ENCODE results near the gene GALNT18.

GALNT18 gene

GRCh38 chr11:11641581-11641980 lies 19.8 kb upstream of the GALNT18 start:
- no peaks in the 10 kb centered on the region for H3K9me3 Mint-ChIP-seq
- H3K4me3 Mint-ChIP-seq, result no peak overlapping the region
- H3K4me1 Mint-ChIP-seq (ENCODE audit: low read depth), result no peaks in the 10 kb centered on the region
- no peak for DNase-seq (ENCODE audit: low spot score)
- no peak overlapping the region for H3K27ac Mint-ChIP-seq
- H3K36me3 Mint-ChIP-seq (ENCODE audit: low read depth), result no peaks in the 10 kb centered on the region
- peaks cover 36% of the 10 kb centered on the region for H3K27me3 Mint-ChIP-seq (ENCODE audit: low read depth)

GRCh38 chr11:11640996-11641395 lies 19.2 kb upstream of the GALNT18 start:
- Mint-ChIP-seq H3K27ac (no peak overlapping the region), H3K36me3 (ENCODE audit: low read depth) (no peaks in the 10 kb centered on the region), H3K4me1 (ENCODE audit: low read depth) (no peaks in the 10 kb centered on the region), H3K27me3 (ENCODE audit: low read depth) (peaks cover 32% of the 10 kb centered on the region), H3K4me3 (no peak overlapping the region), H3K9me3 (no peaks in the 10 kb centered on the region)
- no peak for DNase-seq (ENCODE audit: low spot score)

- Mint-ChIP-seq H3K36me3 (ENCODE audit: low read depth) (no peaks in the 10 kb centered on the region), H3K27me3 (ENCODE audit: low read depth) (peaks cover 29% of the 10 kb centered on the region), H3K4me3 (no peak overlapping the region), H3K27ac (no peak overlapping the region), H3K4me1 (ENCODE audit: low read depth) (no peaks in the 10 kb centered on the region), H3K9me3 (no peaks in the 10 kb centered on the region)
- DNase-seq (ENCODE audit: low spot score), result no peak
Observed at GRCh38 chr11:11640152-11640551, 18.3 kb upstream of the GALNT18 start.

- H3K27ac Mint-ChIP-seq, result no peak overlapping the region
- H3K4me1 Mint-ChIP-seq (ENCODE audit: low read depth), result no peaks in the 10 kb centered on the region
- no peak for DNase-seq (ENCODE audit: low spot score)
- no peaks in the 10 kb centered on the region for H3K9me3 Mint-ChIP-seq
- peaks cover 17% of the 10 kb centered on the region for H3K27me3 Mint-ChIP-seq (ENCODE audit: low read depth)
- no peaks in the 10 kb centered on the region for H3K36me3 Mint-ChIP-seq (ENCODE audit: low read depth)
- no peak overlapping the region for H3K4me3 Mint-ChIP-seq
Observed at GRCh38 chr11:11636671-11637070, 14.9 kb upstream of the GALNT18 start.

- Mint-ChIP-seq H3K27ac (no peak overlapping the region), H3K4me1 (ENCODE audit: low read depth) (no peaks in the 10 kb centered on the region), H3K27me3 (ENCODE audit: low read depth) (peaks cover 16% of the 10 kb centered on the region), H3K9me3 (no peaks in the 10 kb centered on the region), H3K4me3 (no peak overlapping the region), H3K36me3 (ENCODE audit: low read depth) (no peaks in the 10 kb centered on the region)
- DNase-seq (ENCODE audit: low spot score), result no peak
Observed at GRCh38 chr11:11635443-11635842, 13.6 kb upstream of the GALNT18 start.

GRCh38 chr11:11629368-11629767 lies 7.6 kb upstream of the GALNT18 start:
- Mint-ChIP-seq H3K4me3 (no peak overlapping the region), H3K27me3 (ENCODE audit: low read depth) (peaks cover 40% of the 10 kb centered on the region), H3K4me1 (ENCODE audit: low read depth) (no peaks in the 10 kb centered on the region)

GRCh38 chr11:11628651-11629050 lies 6.8 kb upstream of the GALNT18 start:
- H3K36me3 Mint-ChIP-seq (ENCODE audit: low read depth), result no peaks in the 10 kb centered on the region
- no peak overlapping the region for H3K4me3 Mint-ChIP-seq
- peaks cover 47% of the 10 kb centered on the region for H3K27me3 Mint-ChIP-seq (ENCODE audit: low read depth)
- no peaks in the 10 kb centered on the region for H3K4me1 Mint-ChIP-seq (ENCODE audit: low read depth)
- H3K27ac Mint-ChIP-seq, result no peak overlapping the region
- H3K9me3 Mint-ChIP-seq, result no peaks in the 10 kb centered on the region
- no peak for DNase-seq (ENCODE audit: low spot score)

More at GRCh38 chr11:11629368-11629767, 7.6 kb upstream of the GALNT18 start:
- Mint-ChIP-seq H3K36me3 (ENCODE audit: low read depth) (no peaks in the 10 kb centered on the region), H3K9me3 (no peaks in the 10 kb centered on the region), H3K27ac (no peak overlapping the region)
- no peak for DNase-seq (ENCODE audit: low spot score)

- Mint-ChIP-seq H3K27ac (no peak overlapping the region), H3K4me1 (ENCODE audit: low read depth) (peaks cover 2% of the 10 kb centered on the region), H3K36me3 (ENCODE audit: low read depth) (no peaks in the 10 kb centered on the region), H3K9me3 (no peaks in the 10 kb centered on the region), H3K27me3 (ENCODE audit: low read depth) (peaks cover 62% of the 10 kb centered on the region), H3K4me3 (no peak overlapping the region)
- no peak for DNase-seq (ENCODE audit: low spot score)
Observed at GRCh38 chr11:11626128-11626527, 4.3 kb upstream of the GALNT18 start.

- H3K4me1 Mint-ChIP-seq (ENCODE audit: low read depth), result peaks cover 4% of the 10 kb centered on the region
- peaks cover 61% of the 10 kb centered on the region for H3K27me3 Mint-ChIP-seq (ENCODE audit: low read depth)
- H3K36me3 Mint-ChIP-seq (ENCODE audit: low read depth), result no peaks in the 10 kb centered on the region
- no peaks in the 10 kb centered on the region for H3K9me3 Mint-ChIP-seq
- DNase-seq (ENCODE audit: low spot score), result no peak
- no peak overlapping the region for H3K4me3 Mint-ChIP-seq
- H3K27ac Mint-ChIP-seq, result no peak overlapping the region
Observed at GRCh38 chr11:11624926-11625325, 3.1 kb upstream of the GALNT18 start.

GRCh38 chr11:11624204-11624603 lies 2.4 kb upstream of the GALNT18 start:
- H3K9me3 Mint-ChIP-seq, result no peaks in the 10 kb centered on the region
- H3K27ac Mint-ChIP-seq, result no peak overlapping the region
- peaks cover 62% of the 10 kb centered on the region for H3K27me3 Mint-ChIP-seq (ENCODE audit: low read depth)
- DNase-seq (ENCODE audit: low spot score), result no peak
- H3K4me3 Mint-ChIP-seq, result no peak overlapping the region
- peaks cover 4% of the 10 kb centered on the region for H3K4me1 Mint-ChIP-seq (ENCODE audit: low read depth)
- no peaks in the 10 kb centered on the region for H3K36me3 Mint-ChIP-seq (ENCODE audit: low read depth)

GRCh38 chr11:11622772-11623171 lies 967 bp upstream of the GALNT18 start:
- H3K27ac Mint-ChIP-seq, result no peak overlapping the region
- H3K36me3 Mint-ChIP-seq (ENCODE audit: low read depth), result no peaks in the 10 kb centered on the region
- no peaks in the 10 kb centered on the region for H3K9me3 Mint-ChIP-seq
- H3K27me3 Mint-ChIP-seq (ENCODE audit: low read depth), result peaks cover 69% of the 10 kb centered on the region
- DNase-seq (ENCODE audit: low spot score), result no peak
- peaks cover 4% of the 10 kb centered on the region for H3K4me1 Mint-ChIP-seq (ENCODE audit: low read depth)
- no peak overlapping the region for H3K4me3 Mint-ChIP-seq

GRCh38 chr11:11622340-11622706 lies 518 bp upstream of the GALNT18 start:
- no peak for DNase-seq (ENCODE audit: low spot score)
- Mint-ChIP-seq H3K36me3 (ENCODE audit: low read depth) (no peaks in the 10 kb centered on the region), H3K4me3 (peak overlapping the region; percentile 18), H3K27me3 (ENCODE audit: low read depth) (peaks cover 67% of the 10 kb centered on the region), H3K9me3 (no peaks in the 10 kb centered on the region), H3K4me1 (ENCODE audit: low read depth) (peaks cover 4% of the 10 kb centered on the region), H3K27ac (no peak overlapping the region)

- peak; percentile 35 for DNase-seq (ENCODE audit: low spot score)
Observed at GRCh38 chr11:11620921-11621572, 758 bp downstream of the GALNT18 start.

GRCh38 chr11:11620173-11620920 lies 1.5 kb downstream of the GALNT18 start:
- no peak for DNase-seq (ENCODE audit: low spot score)

More at GRCh38 chr11:11620921-11621572, 758 bp downstream of the GALNT18 start:
- no peaks in the 10 kb centered on the region for H3K36me3 Mint-ChIP-seq (ENCODE audit: low read depth)
- H3K27me3 Mint-ChIP-seq (ENCODE audit: low read depth), result peaks cover 67% of the 10 kb centered on the region
- H3K9me3 Mint-ChIP-seq, result no peaks in the 10 kb centered on the region
- peak overlapping the region; percentile 82 for H3K4me3 Mint-ChIP-seq
- peak overlapping the region; percentile 35 for H3K27ac Mint-ChIP-seq
- H3K4me1 Mint-ChIP-seq (ENCODE audit: low read depth), result peaks cover 4% of the 10 kb centered on the region

More at GRCh38 chr11:11620173-11620920, 1.5 kb downstream of the GALNT18 start:
- Mint-ChIP-seq H3K36me3 (ENCODE audit: low read depth) (no peaks in the 10 kb centered on the region), H3K27ac (no peak overlapping the region), H3K27me3 (ENCODE audit: low read depth) (peaks cover 62% of the 10 kb centered on the region), H3K4me3 (peak overlapping the region; percentile 82), H3K4me1 (ENCODE audit: low read depth) (peaks cover 4% of the 10 kb centered on the region), H3K9me3 (no peaks in the 10 kb centered on the region)
